COR-L47 (cell line): ENCODE measurements around the gene TRPV4.
"Not testable (repeated sequence)": the region's sequence is repeated elsewhere in the genome, so short reads cannot be mapped to it uniquely, and the experiment has no call there.

ENCODE experiments used
- DNase-seq: peaks from one replicate; lab custom pipeline; 2025; lab: John Stamatoyannopoulos, UW

Gene TRPV4

DNA sequence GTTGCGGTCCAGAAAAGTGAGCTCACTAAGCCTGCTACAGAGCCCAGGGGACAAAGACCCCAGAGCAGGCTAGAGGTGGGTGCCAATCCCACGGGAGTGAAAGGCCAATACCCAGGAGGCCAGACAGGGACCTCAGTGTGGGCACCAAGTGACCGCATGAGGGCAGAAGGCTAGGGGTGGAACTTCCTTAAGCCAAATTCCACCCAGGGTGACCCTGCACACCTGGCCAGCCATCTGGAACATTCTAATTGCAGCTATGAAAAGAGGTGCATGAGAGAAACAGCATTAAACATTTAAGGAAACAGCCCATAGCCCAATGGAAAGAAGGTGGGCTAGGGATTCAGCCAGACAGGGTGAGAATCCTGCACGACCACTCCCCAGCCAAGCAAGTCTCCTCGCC lies 27.8 kb upstream of the TRPV4 start:
- DNase-seq: no peak

GRCh38 chr12:109858764-109859163 lies 25.6 kb upstream of the TRPV4 start:
- no peak for DNase-seq

GRCh38 chr12:109857715-109858114 lies 24.5 kb upstream of the TRPV4 start:
- no peak for DNase-seq

DNA sequence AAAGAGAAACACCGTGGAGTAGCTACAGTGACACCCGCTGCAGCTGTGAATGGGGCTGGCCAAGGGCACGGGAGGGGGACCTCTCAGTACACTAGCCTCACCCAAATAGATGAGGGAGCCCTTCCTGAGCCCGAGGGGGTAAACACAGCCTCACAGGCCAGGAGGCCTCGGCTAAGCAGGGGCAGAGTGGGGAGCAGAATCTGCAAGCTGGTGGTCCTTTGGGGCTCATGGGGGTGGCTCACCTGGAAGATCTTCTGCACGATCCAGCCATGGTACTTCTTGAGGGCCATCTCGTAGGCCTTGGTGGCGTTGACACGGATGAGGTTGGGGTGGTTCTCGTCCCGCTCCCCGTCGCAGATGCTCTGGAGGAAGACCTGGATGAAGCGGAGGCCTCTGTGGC lies 22.2 kb upstream of the TRPV4 start:
- no peak for DNase-seq

GRCh38 chr12:109850518-109850917 lies 17.3 kb upstream of the TRPV4 start:
- not testable (repeated sequence) for DNase-seq

DNA sequence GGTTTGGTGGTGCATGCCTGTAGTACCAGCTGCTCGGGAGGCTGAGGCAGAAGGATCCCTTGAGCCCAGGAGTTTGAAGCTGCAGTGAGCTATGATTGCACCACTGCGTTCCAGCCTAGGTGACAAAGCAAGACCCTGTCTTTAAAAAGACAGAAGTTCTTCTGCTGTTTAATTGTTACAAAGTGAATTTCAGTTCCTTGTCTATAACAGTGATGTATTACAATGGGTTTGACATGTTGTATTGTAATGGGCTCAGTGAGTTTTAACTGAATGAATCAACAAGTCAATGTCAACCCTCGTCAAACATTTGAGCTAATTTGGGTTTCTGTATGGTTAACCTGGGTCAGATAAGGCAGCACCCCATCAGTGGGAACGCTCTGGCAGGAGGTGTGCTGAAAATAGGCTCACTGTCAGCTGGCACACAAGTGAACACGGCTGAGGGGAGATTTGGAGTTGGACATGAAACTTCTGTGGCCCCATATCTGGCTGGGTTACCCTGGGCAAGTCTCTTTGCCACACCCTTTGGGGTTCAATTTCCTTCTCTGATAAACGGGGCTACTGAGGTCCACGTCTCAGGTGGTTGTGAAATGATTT lies 14.0 kb upstream of the TRPV4 start:
- DNase-seq: no peak

GRCh38 chr12:109845824-109846205 lies 12.6 kb upstream of the TRPV4 start:
- DNase-seq: no peak

DNA sequence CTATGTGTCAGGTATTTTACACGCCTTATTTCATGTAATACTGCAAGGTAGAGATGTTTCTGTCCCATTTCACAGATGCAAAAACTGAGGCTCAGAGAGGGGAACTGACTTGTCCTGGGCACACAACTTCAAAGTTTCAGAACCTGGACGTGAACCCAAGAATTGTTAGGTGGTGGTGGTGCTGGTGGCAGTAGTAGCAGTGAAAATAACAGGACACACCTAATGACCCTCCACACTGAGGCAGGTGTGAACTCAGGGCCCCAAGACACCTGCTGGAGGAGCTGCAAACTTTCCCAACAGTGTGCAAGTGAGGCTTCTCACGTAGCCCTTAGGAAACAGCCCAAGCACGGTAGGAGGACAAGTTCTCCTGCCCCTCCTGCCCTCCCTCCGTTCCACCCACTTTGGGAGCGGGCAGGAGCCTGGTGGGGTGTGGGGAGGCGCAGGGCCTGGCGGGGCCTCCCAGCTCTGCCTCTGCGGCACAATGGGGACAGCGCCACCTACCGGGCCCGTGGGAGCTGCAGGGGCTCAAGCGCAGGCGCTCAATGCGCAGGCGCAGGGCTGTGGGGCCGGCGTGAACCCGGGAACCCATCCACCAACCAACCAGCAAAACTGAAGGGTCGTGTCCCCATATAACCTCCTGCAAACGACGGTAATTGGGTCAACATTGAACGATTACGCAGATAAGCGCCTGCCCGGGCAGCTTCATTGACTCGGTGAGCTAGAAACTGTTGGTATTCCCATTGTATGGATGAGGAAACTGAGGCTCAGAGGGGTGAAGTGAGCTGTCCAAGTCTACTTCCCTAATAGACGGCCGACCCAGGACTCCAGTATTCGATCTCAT lies 12.0 kb upstream of the TRPV4 start:
- peak; percentile 76 for DNase-seq

GRCh38 chr12:109844091-109844490 lies 10.9 kb upstream of the TRPV4 start:
- DNase-seq: no peak

DNA sequence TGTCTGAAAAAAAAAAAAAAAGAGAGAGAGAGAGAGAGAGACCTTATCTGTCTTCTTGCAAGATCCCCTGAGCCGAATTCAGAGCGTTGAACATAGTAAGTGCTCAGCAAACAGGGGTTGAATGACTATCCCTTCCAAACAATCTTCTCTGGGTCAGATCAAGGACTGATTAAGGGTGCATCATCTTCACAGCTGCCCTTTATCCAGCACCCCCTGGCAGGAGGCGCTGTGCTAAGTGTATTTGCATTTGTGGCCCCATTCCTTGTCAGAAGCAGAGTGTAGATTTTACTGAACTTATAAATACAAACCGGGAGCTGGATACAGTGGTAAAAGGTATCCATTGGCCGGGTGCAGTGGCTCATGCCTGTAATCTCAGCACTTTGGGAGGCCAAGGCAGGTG lies 8.8 kb upstream of the TRPV4 start:
- no peak for DNase-seq

- no peak for DNase-seq
Observed at GRCh38 chr12:109841356-109841755, 8.2 kb upstream of the TRPV4 start.

GRCh38 chr12:109840305-109841074 lies 7.3 kb upstream of the TRPV4 start:
- DNase-seq: peak; percentile 59

DNA sequence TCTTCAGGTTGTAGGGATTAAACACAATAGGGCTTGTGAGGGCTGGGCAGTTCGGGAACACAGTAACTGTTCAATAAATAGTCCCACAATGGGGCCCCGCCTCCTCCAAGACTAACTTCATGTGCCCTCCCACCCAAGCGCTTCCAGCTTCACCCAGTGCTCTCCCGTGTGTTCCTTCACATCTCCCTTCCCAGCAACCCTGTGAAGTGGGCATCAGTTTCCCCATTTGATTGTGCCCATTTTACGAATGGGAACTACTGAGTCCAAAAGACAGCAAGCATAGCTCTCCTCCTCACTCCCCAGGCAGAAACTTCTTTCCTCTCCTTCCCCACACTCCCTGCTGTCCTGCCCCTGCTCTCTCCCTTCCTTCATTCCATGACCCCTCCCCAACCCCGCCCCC lies 6.2 kb upstream of the TRPV4 start:
- no peak for DNase-seq

DNA sequence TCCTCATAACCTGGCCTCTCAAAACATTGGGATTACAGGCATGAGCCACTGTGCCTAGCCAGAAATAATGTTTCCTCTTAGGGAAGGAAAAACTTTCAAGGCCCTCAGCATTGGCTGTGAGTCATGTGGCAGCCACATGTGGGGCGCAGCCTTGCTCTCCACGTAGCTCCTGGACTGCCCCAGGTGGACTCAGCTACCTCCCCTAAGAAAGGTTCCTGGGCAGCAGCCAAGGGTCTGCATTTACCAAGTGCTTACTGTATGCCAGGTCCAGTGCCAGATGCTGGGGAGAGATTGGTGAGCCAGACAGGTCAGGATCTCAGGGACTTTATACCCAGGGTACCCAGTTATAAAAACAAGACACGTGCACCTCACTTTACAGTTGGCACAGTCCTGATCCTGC lies 3.7 kb upstream of the TRPV4 start:
- DNase-seq: no peak

- DNase-seq: no peak
Observed at GRCh38 chr12:109835827-109836226, 2.6 kb upstream of the TRPV4 start.

DNA sequence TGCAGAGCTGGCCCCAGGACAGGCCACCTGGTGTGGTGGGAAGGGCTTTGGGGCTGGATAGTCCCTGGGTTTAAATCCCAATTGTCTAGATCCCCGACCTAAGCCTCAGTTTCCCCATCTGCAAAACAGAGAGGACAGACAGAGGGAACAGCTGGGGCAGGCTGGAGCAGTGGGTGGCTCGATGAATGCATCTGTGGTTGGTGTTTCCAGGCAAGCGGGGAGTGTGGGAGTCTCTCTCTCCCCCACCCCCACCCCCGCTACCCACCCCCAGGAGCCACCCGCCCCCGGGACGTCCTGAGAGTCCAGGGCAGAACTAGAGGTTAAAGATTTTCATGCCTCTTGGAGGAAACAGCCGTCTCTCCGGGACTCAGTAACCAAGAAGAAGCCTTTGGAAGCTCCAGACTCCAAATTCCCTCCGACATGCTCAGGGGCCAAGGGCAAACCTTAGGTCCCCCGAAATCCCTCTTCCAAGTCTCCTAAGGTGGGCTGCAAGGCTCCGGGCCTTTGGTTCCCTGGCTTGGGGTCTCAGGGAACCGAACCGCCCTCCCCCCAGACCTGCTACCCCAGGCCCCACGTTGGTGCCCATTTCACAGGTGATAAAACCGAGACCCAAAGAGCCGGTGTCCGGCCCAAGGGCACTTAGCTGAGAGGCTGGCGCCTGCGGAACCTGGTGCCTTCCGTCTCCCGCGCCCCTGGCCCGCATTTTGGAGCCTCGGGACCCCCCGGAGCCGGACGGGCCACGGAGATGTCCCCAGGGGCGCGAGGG lies 474 bp downstream of the TRPV4 start:
- DNase-seq: no peak

GRCh38 chr12:109831929-109832328 lies 1.3 kb downstream of the TRPV4 start:
- DNase-seq: no peak

DNA sequence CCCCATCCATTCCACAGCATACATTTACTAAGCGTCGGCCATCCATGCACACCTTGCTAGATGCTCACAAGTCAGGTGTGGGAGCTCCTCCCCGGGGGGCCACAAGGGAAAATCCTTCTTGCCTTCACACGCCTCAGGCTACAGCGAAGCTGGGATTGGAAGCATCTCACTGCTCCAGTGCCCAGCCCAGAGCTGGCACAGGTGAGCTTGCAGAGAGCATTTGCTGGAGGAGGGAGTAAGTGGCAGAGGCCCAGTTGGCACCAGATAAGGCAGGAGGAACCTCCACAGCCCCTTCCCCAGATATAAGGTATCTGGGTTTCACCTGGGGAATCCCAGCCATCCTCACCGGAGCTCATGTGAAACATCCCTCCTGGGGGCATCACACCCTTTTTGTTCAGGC lies 1.8 kb downstream of the TRPV4 start:
- no peak for DNase-seq

- DNase-seq: no peak
Observed at GRCh38 chr12:109830718-109831117, 2.5 kb downstream of the TRPV4 start.

DNA sequence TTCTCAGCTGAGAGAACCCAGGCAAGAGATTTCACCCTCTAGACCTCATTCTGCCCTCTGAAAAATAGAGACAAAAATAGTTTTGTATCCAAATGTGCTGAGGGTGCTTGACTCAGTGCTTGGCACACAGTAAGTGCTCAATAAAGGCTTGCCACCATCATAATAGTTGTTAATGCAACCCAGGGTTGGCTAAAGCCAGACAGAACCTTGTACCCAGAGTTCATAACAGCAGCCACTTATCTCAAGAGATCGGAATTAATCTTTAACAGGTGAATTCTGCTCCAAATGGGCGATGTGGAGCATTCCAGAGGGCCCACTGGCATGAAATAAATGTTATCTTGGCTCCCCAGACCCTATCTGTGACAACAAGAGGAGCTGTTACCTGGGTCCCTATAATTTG lies 2.9 kb downstream of the TRPV4 start:
- no peak for DNase-seq

GRCh38 chr12:109829667-109830066 lies 3.5 kb downstream of the TRPV4 start:
- DNase-seq: no peak

DNA sequence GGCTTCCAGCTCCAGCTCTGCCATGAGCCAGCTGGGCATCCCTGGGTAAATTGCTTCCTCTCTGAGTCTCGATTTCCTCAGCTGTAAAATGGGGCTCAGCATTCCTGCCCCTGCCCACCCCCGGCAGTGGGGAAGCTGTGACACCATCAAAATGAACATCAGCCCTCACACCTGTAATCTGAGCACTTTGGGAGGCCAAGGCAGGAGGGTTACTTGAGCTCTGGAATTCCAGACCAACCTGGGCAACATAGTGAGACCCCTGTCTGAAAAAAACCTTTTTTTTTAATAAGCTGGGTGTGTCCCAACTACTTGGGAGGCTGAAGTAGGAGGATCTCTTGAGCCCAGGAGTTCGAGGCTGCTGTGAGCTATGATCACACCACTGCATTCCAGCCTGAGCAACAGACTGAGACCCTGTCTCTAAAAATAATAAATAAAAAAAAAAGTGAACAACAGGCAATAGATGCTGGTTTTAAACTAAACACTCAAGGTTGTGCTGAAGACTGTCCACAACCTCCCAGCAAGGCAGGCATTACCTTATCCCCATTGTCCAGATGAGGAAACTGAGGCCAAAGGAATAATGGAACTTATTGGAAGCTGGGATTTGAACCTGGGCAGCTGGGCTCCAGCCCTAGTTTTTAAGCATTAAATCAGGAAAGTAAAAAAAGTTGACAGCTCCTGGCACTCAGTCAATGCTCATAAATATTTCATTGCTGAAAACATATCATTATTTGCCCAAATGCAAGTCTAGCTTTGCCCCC lies 4.3 kb downstream of the TRPV4 start:
- no peak for DNase-seq
